ENCODE measurements around the gene RPL10. TPM values are rescaled to one million over a fixed set of nuclear protein-coding genes. Genes with fewer than 3 reads are reported as not detected.

Gene RPL10
- total and polyA plus RNA-seq, 2 donors (not counting 3 experiments of a cell fraction or from before 2014, with no cell fraction given): 2,493 to 7,586 TPM

DNA sequence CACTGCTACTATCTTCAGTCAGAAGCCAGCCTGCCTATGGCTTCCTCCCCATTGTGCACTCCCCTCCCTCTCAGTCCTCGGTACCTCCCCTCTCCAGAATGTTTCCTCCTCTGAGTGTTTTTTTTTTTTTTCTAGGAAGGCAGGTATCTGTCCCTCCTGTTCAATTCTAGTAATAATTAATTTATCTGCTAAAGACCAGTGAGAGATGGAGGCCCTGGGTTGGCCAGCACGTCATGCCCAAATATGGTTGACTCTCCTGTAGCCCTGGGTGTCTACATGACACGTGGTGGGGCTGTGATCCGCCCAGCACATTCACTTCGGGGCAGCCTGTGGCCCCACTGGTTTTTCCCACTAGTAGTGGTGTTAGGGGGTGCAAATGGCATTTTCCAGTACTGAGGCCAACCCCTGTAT lies 25.6 kb upstream of the RPL10 start:
- H3K27me3 ChIP-seq (ENCODE audit: control insufficient read depth in 2 of 2, insufficient read depth in 2 of 2, low read length in 2 of 2): no peaks in the 10 kb centered on the region
- H3K4me2 ChIP-seq (ENCODE audit: insufficient read depth, low read length): no peak overlapping the region
- no peaks in the 10 kb centered on the region for H3K9me3 ChIP-seq (replicated peaks; ENCODE audit: control insufficient read depth, insufficient read depth, low read length)
- POLR2A ChIA-PET: interaction anchor here (0.9 kb wide), 1 partner anchor 29 kb away, joined by 3 read pairs; no protein-coding TSS in a partner anchor
- H2AFZ ChIP-seq (ENCODE audit: low read depth, low read length): no peak overlapping the region
- H3K4me3 ChIP-seq (replicated peaks in 1 of 3; ENCODE audit: insufficient read depth in 1 of 3, low read depth in 1 of 3, low read length in 3 of 3): no peak overlapping the region
- BruUV-seq (replicated peaks): no TSS peak
- peaks cover 35% of the 10 kb centered on the region for H3K79me2 ChIP-seq (ENCODE audit: control insufficient read depth, insufficient read depth, low read length)
- no peaks in the 10 kb centered on the region for H3K9me1 ChIP-seq (replicated peaks; ENCODE audit: control insufficient read depth, extremely low read depth, insufficient read depth, low read length)
- H3K36me3 ChIP-seq (ENCODE audit: control insufficient read depth in 2 of 2, extremely low read depth in 1 of 2, insufficient read depth in 2 of 2, low read length in 2 of 2): peaks cover 2 to 4% of the 10 kb centered on the region in 2 experiments
- CTCF ChIA-PET: interaction anchor here (0.8 to 2.4 kb wide), 13 partner anchors 9 to 164 kb away, joined by 3 to 24 read pairs (median 4); partner anchors contain the start of genes FAM3A, FAM50A, PLXNA3 and RPL10
- no peak overlapping the region for H3K27ac ChIP-seq (ENCODE audit: insufficient read depth, low read depth, low read length)
- DNase-seq (ENCODE audit: low read depth, low spot score) (no peak), FAIRE-seq (no peak)
- dilution Hi-C loops (cut with MboI; ENCODE audit: extremely low pct_ligation_motif_present, low sequenced_read_pairs) (no loop called here), intact Hi-C loops (cut with micrococcal nuclease) (loop anchor here (1.0 to 5.0 kb wide), 2 partner anchors 35 to 162 kb away; partner anchors contain the start of gene DNASE1L1)
- peaks cover 25% of the 10 kb centered on the region for H3K4me1 ChIP-seq (ENCODE audit: control insufficient read depth, extremely low read depth, insufficient read depth, low read length)
- H4K20me1 ChIP-seq (replicated peaks; ENCODE audit: control insufficient read depth, extremely low read depth, insufficient read depth, low read length): no peaks in the 10 kb centered on the region
- no peak overlapping the region for H3K9ac ChIP-seq (replicated peaks; ENCODE audit: extremely low read depth, insufficient read depth, low read length)
- TF ChIP-seq FOS (IDR thresholded peaks at IDR 0.05; ENCODE audit: borderline replicate concordance, insufficient read depth, low read length) (no peak), GATA2 (IDR thresholded peaks at IDR 0.05; ENCODE audit: insufficient read depth, insufficient read length, low read depth, low read length) (no peak), EZH2 (IDR thresholded peaks at IDR 0.05; ENCODE audit: borderline replicate concordance, low read depth, low read length, severe bottlenecking) (no peak), MYC (IDR thresholded peaks at IDR 0.05; ENCODE audit: low read depth, low read length) (no peak), JUN (IDR thresholded peaks at IDR 0.05; ENCODE audit: borderline replicate concordance, insufficient read depth, insufficient read length, low read depth) (no peak), POLR2AphosphoS5 (IDR thresholded peaks at IDR 0.05; ENCODE audit: insufficient read depth, low read depth, low read length) (no peak), POLR2A (IDR thresholded peaks at IDR 0.05; ENCODE audit: low read depth, low read length) (no peak)
- TF ChIP-seq, protein P1, sequence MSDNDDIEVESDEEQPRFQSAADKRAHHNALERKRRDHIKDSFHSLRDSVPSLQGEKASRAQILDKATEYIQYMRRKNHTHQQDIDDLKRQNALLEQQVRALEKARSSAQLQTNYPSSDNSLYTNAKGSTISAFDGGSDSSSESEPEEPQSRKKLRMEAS (IDR thresholded peaks at IDR 0.05; ENCODE audit: insufficient read depth, insufficient read length): no peak
- TF ChIP-seq, protein P2, sequence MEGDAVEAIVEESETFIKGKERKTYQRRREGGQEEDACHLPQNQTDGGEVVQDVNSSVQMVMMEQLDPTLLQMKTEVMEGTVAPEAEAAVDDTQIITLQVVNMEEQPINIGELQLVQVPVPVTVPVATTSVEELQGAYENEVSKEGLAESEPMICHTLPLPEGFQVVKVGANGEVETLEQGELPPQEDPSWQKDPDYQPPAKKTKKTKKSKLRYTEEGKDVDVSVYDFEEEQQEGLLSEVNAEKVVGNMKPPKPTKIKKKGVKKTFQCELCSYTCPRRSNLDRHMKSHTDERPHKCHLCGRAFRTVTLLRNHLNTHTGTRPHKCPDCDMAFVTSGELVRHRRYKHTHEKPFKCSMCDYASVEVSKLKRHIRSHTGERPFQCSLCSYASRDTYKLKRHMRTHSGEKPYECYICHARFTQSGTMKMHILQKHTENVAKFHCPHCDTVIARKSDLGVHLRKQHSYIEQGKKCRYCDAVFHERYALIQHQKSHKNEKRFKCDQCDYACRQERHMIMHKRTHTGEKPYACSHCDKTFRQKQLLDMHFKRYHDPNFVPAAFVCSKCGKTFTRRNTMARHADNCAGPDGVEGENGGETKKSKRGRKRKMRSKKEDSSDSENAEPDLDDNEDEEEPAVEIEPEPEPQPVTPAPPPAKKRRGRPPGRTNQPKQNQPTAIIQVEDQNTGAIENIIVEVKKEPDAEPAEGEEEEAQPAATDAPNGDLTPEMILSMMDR (IDR thresholded peaks at IDR 0.05; ENCODE audit: extremely low read depth in 1 of 2, insufficient read depth in 1 of 2, low read depth in 1 of 2, low read length in 2 of 2): no peak

Data from endothelial cell of umbilical vein (primary cell).